ENCODE results near the gene TCEA3. TPM values are rescaled to one million over a fixed set of nuclear protein-coding genes. Genes with fewer than 3 reads are reported as not detected.

TCEA3 gene
- total RNA-seq, 1 experiment from 2014 or later: 0.37 TPM

- H3K27ac Mint-ChIP-seq: 0 out of 2 replicates have a peak overlapping the region, but pooled peaks have one; percentile 41
- H3K36me3 Mint-ChIP-seq: peaks cover 6% of the 10 kb centered on the region
- no peak overlapping the region for H3K4me3 Mint-ChIP-seq
- H3K9me3 Mint-ChIP-seq: no peaks in the 10 kb centered on the region
- TF ChIP-seq AR (CRISPR knock-in tag; IDR thresholded peaks at IDR 0.05) (no peak), NR3C1 (CRISPR knock-in tag; conservative IDR thresholded peaks at IDR 0.05; ENCODE audit: low read depth) (no peak), ERG (CRISPR knock-in tag; IDR thresholded peaks at IDR 0.05) (no peak), FOXJ3 (CRISPR knock-in tag; IDR thresholded peaks at IDR 0.05; ENCODE audit: borderline replicate concordance) (no peak), NFYB (CRISPR knock-in tag; conservative IDR thresholded peaks at IDR 0.05; ENCODE audit: low read depth) (no peak), ZNF425 (CRISPR knock-in tag; conservative IDR thresholded peaks at IDR 0.05) (no peak), HMGA2 (CRISPR knock-in tag; IDR thresholded peaks at IDR 0.05) (no peak)
- no peaks in the 10 kb centered on the region for H3K27me3 Mint-ChIP-seq (ENCODE audit: low read depth)
- CTCF ChIA-PET: interaction anchor here (1.2 to 1.8 kb wide), 2 partner anchors 31 to 45 kb away, joined by 3 to 6 read pairs; no protein-coding TSS in a partner anchor
- ATAC-seq (no peak), DNase-seq (ENCODE audit: low spot score) (no peak)
- POLR2A ChIA-PET: no interaction called here
- no peaks in the 10 kb centered on the region for H3K4me1 Mint-ChIP-seq
Measured at GRCh38 chr1:23452011-23452411, 27.5 kb upstream of the TCEA3 start.

- CTCF ChIA-PET: interaction anchor here (1.2 to 1.8 kb wide), 2 partner anchors 31 to 46 kb away, joined by 3 to 6 read pairs; no protein-coding TSS in a partner anchor
- H3K27ac Mint-ChIP-seq: no peak overlapping the region
- no peak for ATAC-seq
- peaks cover 6% of the 10 kb centered on the region for H3K36me3 Mint-ChIP-seq
- no peak overlapping the region for H3K4me3 Mint-ChIP-seq
- H3K4me1 Mint-ChIP-seq: no peaks in the 10 kb centered on the region
- no peak for DNase-seq (ENCODE audit: low spot score)
- POLR2A ChIA-PET: no interaction called here
- H3K27me3 Mint-ChIP-seq (ENCODE audit: low read depth): no peaks in the 10 kb centered on the region
- no peaks in the 10 kb centered on the region for H3K9me3 Mint-ChIP-seq
- TF ChIP-seq ZNF671 (CRISPR knock-in tag; IDR thresholded peaks at IDR 0.05) (no peak), GTF2I (CRISPR knock-in tag; conservative IDR thresholded peaks at IDR 0.05) (no peak), ZNF416 (CRISPR knock-in tag; IDR thresholded peaks at IDR 0.05) (no peak), GABPB1 (CRISPR knock-in tag; IDR thresholded peaks at IDR 0.05) (no peak), ELF4 (CRISPR knock-in tag; IDR thresholded peaks at IDR 0.05; ENCODE audit: low read depth) (no peak), ZNF263 (CRISPR knock-in tag; IDR thresholded peaks at IDR 0.05; ENCODE audit: low read depth) (no peak), ZNF512 (CRISPR knock-in tag; IDR thresholded peaks at IDR 0.05; ENCODE audit: borderline replicate concordance) (no peak), ARID4B (CRISPR knock-in tag; IDR thresholded peaks at IDR 0.05; ENCODE audit: borderline replicate concordance) (no peak), PRRX2 (CRISPR knock-in tag; IDR thresholded peaks at IDR 0.05) (no peak)
- TF ChIP-seq, protein P1, sequence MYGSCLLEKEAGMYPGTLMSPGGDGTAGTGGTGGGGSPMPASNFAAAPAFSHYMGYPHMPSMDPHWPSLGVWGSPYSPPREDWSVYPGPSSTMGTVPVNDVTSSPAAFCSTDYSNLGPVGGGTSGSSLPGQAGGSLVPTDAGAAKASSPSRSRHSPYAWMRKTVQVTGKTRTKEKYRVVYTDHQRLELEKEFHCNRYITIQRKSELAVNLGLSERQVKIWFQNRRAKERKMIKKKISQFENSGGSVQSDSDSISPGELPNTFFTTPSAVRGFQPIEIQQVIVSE (CRISPR knock-in tag; IDR thresholded peaks at IDR 0.05; ENCODE audit: borderline replicate concordance): no peak
- TF ChIP-seq, protein P2, sequence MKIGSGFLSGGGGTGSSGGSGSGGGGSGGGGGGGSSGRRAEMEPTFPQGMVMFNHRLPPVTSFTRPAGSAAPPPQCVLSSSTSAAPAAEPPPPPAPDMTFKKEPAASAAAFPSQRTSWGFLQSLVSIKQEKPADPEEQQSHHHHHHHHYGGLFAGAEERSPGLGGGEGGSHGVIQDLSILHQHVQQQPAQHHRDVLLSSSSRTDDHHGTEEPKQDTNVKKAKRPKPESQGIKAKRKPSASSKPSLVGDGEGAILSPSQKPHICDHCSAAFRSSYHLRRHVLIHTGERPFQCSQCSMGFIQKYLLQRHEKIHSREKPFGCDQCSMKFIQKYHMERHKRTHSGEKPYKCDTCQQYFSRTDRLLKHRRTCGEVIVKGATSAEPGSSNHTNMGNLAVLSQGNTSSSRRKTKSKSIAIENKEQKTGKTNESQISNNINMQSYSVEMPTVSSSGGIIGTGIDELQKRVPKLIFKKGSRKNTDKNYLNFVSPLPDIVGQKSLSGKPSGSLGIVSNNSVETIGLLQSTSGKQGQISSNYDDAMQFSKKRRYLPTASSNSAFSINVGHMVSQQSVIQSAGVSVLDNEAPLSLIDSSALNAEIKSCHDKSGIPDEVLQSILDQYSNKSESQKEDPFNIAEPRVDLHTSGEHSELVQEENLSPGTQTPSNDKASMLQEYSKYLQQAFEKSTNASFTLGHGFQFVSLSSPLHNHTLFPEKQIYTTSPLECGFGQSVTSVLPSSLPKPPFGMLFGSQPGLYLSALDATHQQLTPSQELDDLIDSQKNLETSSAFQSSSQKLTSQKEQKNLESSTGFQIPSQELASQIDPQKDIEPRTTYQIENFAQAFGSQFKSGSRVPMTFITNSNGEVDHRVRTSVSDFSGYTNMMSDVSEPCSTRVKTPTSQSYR (CRISPR knock-in tag; IDR thresholded peaks at IDR 0.05): no peak
Measured at GRCh38 chr1:23451441-23451840, 26.9 kb upstream of the TCEA3 start.
